GM21737 (cell line): Measurements from ENCODE around the gene MRFAP1L1.
"Not testable (repeated sequence)": the region's sequence is repeated elsewhere in the genome, so short reads cannot be mapped to it uniquely, and the experiment has no call there.

Experiments
- ATAC-seq: cut with Tn5 transposase; IDR thresholded peaks from one replicate; pipeline ENCODE4 v1.9.1; 2021; ENCODE audit warnings: mild to moderate bottlenecking, moderate library complexity; ENCODE audit not compliant: unreplicated experiment

MRFAP1L1 gene

GRCh38 chr4:6709230-6710114, at the start of gene MRFAP1L1:
Gene MRFAP1L1 (minus strand): TSS chr4:6709865. CDS start chr4:6709629, 236 bp downstream.
- ATAC-seq, result peak; percentile 74

GRCh38 chr4:6758728-6759127, 49.1 kb upstream of the MRFAP1L1 start:
- ATAC-seq, result no peak

- ATAC-seq, result not testable (repeated sequence)
Measured at GRCh38 chr4:6756345-6756744, 46.7 kb upstream of the MRFAP1L1 start.

- ATAC-seq, result no peak
Measured at GRCh38 chr4:6755088-6755753, 45.6 kb upstream of the MRFAP1L1 start.

- no peak for ATAC-seq
Measured at GRCh38 chr4:6754481-6755087, 44.9 kb upstream of the MRFAP1L1 start.

- ATAC-seq, result no peak
Measured at GRCh38 chr4:6753891-6754290, 44.2 kb upstream of the MRFAP1L1 start.

- no peak for ATAC-seq
Measured at GRCh38 chr4:6753103-6753560, 43.5 kb upstream of the MRFAP1L1 start.

- no peak for ATAC-seq
Measured at GRCh38 chr4:6752486-6752829, 42.8 kb upstream of the MRFAP1L1 start.

- ATAC-seq, result no peak
Measured at GRCh38 chr4:6751611-6752485, 42.2 kb upstream of the MRFAP1L1 start.

GRCh38 chr4:6750286-6751221, 40.9 kb upstream of the MRFAP1L1 start:
- no peak for ATAC-seq

- ATAC-seq, result no peak
Measured at GRCh38 chr4:6749340-6750171, 39.9 kb upstream of the MRFAP1L1 start.

- no peak for ATAC-seq
Measured at GRCh38 chr4:6748286-6748685, 38.6 kb upstream of the MRFAP1L1 start.

- ATAC-seq, result no peak
Measured at GRCh38 chr4:6747294-6748051, 37.8 kb upstream of the MRFAP1L1 start.

GRCh38 chr4:6746721-6747293, 37.1 kb upstream of the MRFAP1L1 start:
- no peak for ATAC-seq

- ATAC-seq, result no peak
Measured at GRCh38 chr4:6742989-6743388, 33.3 kb upstream of the MRFAP1L1 start.

GRCh38 chr4:6742507-6742906, 32.8 kb upstream of the MRFAP1L1 start:
- no peak for ATAC-seq

GRCh38 chr4:6740347-6740746, 30.7 kb upstream of the MRFAP1L1 start:
- ATAC-seq, result no peak

- ATAC-seq, result no peak
Measured at GRCh38 chr4:6739920-6740319, 30.3 kb upstream of the MRFAP1L1 start.
